Progenitor cell of endocrine pancreas (in vitro differentiated cells): Measurements from ENCODE around the gene PDP2. TPM values are rescaled to one million over a fixed set of nuclear protein-coding genes. Genes with fewer than 3 reads are reported as not detected.

ENCODE experiments used
- DNase-seq: peaks from one replicate; pipeline ENCODE4 v3.0.0; 2021; ENCODE audit warnings: low spot score; ENCODE audit not compliant: unreplicated experiment
- H3K27ac Mint-ChIP-seq: 2 replicates; pipeline ENCODE4 v1.8.0; 2021; ENCODE audit warnings: mild to moderate bottlenecking, moderate library complexity, mixed read lengths
- H3K27me3 Mint-ChIP-seq: 2 replicates; pipeline ENCODE4 v1.8.0; 2021; ENCODE audit warnings: mixed read lengths
- H3K36me3 Mint-ChIP-seq: 2 replicates; pipeline ENCODE4 v1.8.0; 2022; ENCODE audit warnings: mixed read lengths; ENCODE audit not compliant: insufficient read depth
- H3K4me1 Mint-ChIP-seq: 2 replicates; pipeline ENCODE4 v1.8.0; 2021; ENCODE audit warnings: low read depth, mixed read lengths
- H3K4me3 Mint-ChIP-seq: 2 replicates; pipeline ENCODE4 v1.8.0; 2021; ENCODE audit warnings: low read depth, mild to moderate bottlenecking, moderate library complexity, mixed read lengths
- H3K9me3 Mint-ChIP-seq: 2 replicates; pipeline ENCODE4 v1.8.0; 2021; ENCODE audit warnings: low read depth, mixed read lengths
- total RNA-seq: library from RNA; stranded (reverse); gene quantifications from 2 replicates; pipeline ENCODE4 v1.2.1, GENCODE V29; 2021
- TF ChIP-seq, protein P1 (sequence below): fragments of 200-600 bp; sonication (generic); IDR thresholded peaks from one replicate; pipeline ENCODE4 v1.5.0; 2021; ENCODE audit warnings: antibody characterized with exemption, mild to moderate bottlenecking; ENCODE audit not compliant: unreplicated experiment

Gene PDP2
- total RNA-seq, 1 donor from 2014 or later, result 17.0 TPM

- Mint-ChIP-seq H3K4me1 (peaks cover 22% of the 10 kb centered on the region), H3K27ac (peak within 1 kb of the TSS; percentile 96), H3K27me3 (no peaks in the 10 kb centered on the region), H3K36me3 (no peaks in the 10 kb centered on the region), H3K4me3 (peak within 1 kb of the TSS; percentile 94), H3K9me3 (no peaks in the 10 kb centered on the region)
- no peak for DNase-seq
- TF ChIP-seq, protein P1, sequence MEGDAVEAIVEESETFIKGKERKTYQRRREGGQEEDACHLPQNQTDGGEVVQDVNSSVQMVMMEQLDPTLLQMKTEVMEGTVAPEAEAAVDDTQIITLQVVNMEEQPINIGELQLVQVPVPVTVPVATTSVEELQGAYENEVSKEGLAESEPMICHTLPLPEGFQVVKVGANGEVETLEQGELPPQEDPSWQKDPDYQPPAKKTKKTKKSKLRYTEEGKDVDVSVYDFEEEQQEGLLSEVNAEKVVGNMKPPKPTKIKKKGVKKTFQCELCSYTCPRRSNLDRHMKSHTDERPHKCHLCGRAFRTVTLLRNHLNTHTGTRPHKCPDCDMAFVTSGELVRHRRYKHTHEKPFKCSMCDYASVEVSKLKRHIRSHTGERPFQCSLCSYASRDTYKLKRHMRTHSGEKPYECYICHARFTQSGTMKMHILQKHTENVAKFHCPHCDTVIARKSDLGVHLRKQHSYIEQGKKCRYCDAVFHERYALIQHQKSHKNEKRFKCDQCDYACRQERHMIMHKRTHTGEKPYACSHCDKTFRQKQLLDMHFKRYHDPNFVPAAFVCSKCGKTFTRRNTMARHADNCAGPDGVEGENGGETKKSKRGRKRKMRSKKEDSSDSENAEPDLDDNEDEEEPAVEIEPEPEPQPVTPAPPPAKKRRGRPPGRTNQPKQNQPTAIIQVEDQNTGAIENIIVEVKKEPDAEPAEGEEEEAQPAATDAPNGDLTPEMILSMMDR, result no peak
These were observed 55.1 kb downstream of the PDP2 start, which contains the start of gene CES2 for GRCh38 chr16:66935314-66936011. Gene CES2, plus strand, starts transcription at chr16:66935516. Its CDS starts 120 bp downstream, at chr16:66935636.

GRCh38 chr16:66936462-66936861 lies 56.1 kb downstream of the PDP2 start:
- H3K36me3 Mint-ChIP-seq, result no peaks in the 10 kb centered on the region
- no peak overlapping the region for H3K4me3 Mint-ChIP-seq
- no peak for DNase-seq
- no peaks in the 10 kb centered on the region for H3K27me3 Mint-ChIP-seq
- TF ChIP-seq, protein P1, result no peak
- peaks cover 22% of the 10 kb centered on the region for H3K4me1 Mint-ChIP-seq
- no peak overlapping the region for H3K27ac Mint-ChIP-seq
- no peaks in the 10 kb centered on the region for H3K9me3 Mint-ChIP-seq

DNA sequence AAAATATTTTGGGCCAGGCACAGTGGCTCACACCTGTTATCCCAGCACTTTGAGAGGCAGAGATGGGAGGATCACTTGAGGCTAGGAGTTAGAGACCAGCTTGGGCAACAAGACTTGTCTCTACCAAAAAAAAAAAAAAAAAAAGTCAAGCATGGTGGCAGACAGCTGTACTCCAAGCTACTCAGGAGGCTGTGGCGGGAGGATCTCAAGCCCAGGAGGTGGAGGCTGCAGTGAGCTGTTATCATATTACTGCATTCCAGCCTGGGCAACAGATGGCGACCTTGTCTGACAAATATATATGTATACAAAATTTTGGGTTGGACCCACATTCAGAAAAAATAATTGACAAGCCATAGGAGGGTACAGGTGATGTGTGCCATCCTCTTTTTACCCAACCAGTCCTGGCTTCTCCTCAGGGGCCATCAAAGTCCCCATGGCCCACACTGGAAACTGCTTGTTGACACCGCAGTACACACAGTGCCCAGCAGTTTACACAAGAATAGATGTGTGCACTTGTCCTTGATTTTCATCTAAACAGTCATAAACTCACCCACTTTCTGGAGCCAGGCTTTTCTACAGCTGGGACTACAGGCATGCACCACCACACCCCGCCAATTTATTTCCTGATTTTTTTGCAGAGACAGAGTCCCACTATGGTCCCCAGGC lies 56.7 kb downstream of the PDP2 start:
- H3K4me3 Mint-ChIP-seq, result peak overlapping the region; percentile 44
- TF ChIP-seq, protein P1, result no peak
- H3K36me3 Mint-ChIP-seq, result no peaks in the 10 kb centered on the region
- no peaks in the 10 kb centered on the region for H3K9me3 Mint-ChIP-seq
- no peak overlapping the region for H3K27ac Mint-ChIP-seq
- peaks cover 22% of the 10 kb centered on the region for H3K4me1 Mint-ChIP-seq
- H3K27me3 Mint-ChIP-seq, result no peaks in the 10 kb centered on the region
- no peak for DNase-seq

DNA sequence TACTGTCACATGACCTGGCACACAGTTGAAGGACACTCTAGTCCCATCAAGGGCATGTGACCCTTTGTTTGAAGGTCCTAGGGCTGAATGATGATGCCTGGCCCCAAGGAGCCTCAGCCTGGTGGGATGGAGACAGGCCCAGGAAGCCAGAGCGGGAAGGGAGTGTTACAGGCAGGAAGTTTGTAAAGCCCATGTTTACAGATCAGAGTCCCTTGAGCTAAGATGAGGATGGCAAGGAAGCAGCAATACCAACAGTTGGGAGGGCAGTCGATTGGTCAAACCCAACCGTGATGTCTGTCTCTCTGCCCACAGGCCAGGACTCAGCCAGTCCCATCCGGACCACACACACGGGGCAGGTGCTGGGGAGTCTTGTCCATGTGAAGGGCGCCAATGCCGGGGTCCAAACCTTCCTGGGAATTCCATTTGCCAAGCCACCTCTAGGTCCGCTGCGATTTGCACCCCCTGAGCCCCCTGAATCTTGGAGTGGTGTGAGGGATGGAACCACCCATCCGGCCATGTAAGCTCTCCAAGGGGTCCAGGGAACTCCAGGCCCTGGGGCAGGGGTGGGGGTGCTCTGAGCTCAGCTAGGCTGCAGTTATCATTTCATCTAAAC lies 57.5 kb downstream of the PDP2 start:
- no peaks in the 10 kb centered on the region for H3K27me3 Mint-ChIP-seq
- no peak overlapping the region for H3K4me3 Mint-ChIP-seq
- H3K36me3 Mint-ChIP-seq, result peaks cover 6% of the 10 kb centered on the region
- H3K27ac Mint-ChIP-seq, result no peak overlapping the region
- H3K9me3 Mint-ChIP-seq, result no peaks in the 10 kb centered on the region
- DNase-seq, result no peak
- H3K4me1 Mint-ChIP-seq, result peaks cover 22% of the 10 kb centered on the region
- TF ChIP-seq, protein P1, result no peak

- no peaks in the 10 kb centered on the region for H3K9me3 Mint-ChIP-seq
- H3K4me1 Mint-ChIP-seq, result peaks cover 8% of the 10 kb centered on the region
- no peaks in the 10 kb centered on the region for H3K27me3 Mint-ChIP-seq
- H3K36me3 Mint-ChIP-seq, result peaks cover 11% of the 10 kb centered on the region
- no peak overlapping the region for H3K27ac Mint-ChIP-seq
- no peak for DNase-seq
- H3K4me3 Mint-ChIP-seq, result no peak overlapping the region
- TF ChIP-seq, protein P1, result no peak
These were observed 59.1 kb downstream of the PDP2 start for GRCh38 chr16:66939366-66939765.
